Activated CD8-positive, alpha-beta T cell treated with anti-CD3 and anti-CD28 coated beads for 36 hours (primary cell): Measurements from ENCODE around the gene MEGF11. TPM values are rescaled to one million over a fixed set of nuclear protein-coding genes. Genes with fewer than 3 reads are reported as not detected.

Experiments
- ATAC-seq: fragments of 200-7000 bp; cut with Tn5 transposase; one replicate; pipeline ENCODE4 v1.10.0; 2021; ENCODE audit warnings: mild to moderate bottlenecking, moderate library complexity
- CTCF ChIA-PET: fragments of 350-600 bp; sonication (Branson Sonifier 250); formaldehyde crosslinking; loops from one replicate; lab custom pipeline; 2021; ENCODE audit warnings: antibody characterized with exemption; lab: Charles Lee
- POLR2A ChIA-PET: fragments of 350-600 bp; sonication (Branson Sonifier 250); formaldehyde crosslinking; loops from one replicate; lab custom pipeline; 2021; ENCODE audit warnings: antibody characterized with exemption; lab: Charles Lee
- DNase-seq: peaks from one replicate; pipeline ENCODE4 v3.0.0-alpha.2; 2020
- H3K27ac Mint-ChIP-seq: one replicate; pipeline ENCODE4 v1.8.0; 2021; ENCODE audit warnings: mild to moderate bottlenecking, mixed read lengths
- H3K27me3 Mint-ChIP-seq: one replicate; pipeline ENCODE4 v1.8.0; 2021; ENCODE audit warnings: mixed read lengths
- H3K36me3 Mint-ChIP-seq: one replicate; pipeline ENCODE4 v1.8.0; 2021; ENCODE audit warnings: low read depth, mixed read lengths
- H3K4me1 Mint-ChIP-seq: one replicate; pipeline ENCODE4 v1.8.0; 2021; ENCODE audit warnings: low read depth, mixed read lengths
- H3K4me3 Mint-ChIP-seq: one replicate; pipeline ENCODE4 v1.8.0; 2021; ENCODE audit warnings: mild to moderate bottlenecking, moderate library complexity, mixed read lengths
- H3K9me3 Mint-ChIP-seq: one replicate; pipeline ENCODE4 v1.8.0; 2021; ENCODE audit warnings: mixed read lengths
- intact Hi-C: fragments of 100-400 bp; cut with micrococcal nuclease; formaldehyde crosslinking; loops from one replicate; pipeline ENCODE4 v1.10.0; 2022
- total RNA-seq, 2 experiments: library from RNA; stranded (reverse); gene quantifications; one replicate each; pipeline ENCODE4 v1.2.3, GENCODE V29; 2021
- TF ChIP-seq, protein P1 (sequence below): fragments of 200-600 bp; IDR thresholded peaks from one replicate; pipeline ENCODE4 v1.8.0; 2022; ENCODE audit warnings: antibody characterized with exemption, mild to moderate bottlenecking

The MEGF11 gene
- total RNA-seq, 2 experiments from 2014 or later, result not detected

DNA sequence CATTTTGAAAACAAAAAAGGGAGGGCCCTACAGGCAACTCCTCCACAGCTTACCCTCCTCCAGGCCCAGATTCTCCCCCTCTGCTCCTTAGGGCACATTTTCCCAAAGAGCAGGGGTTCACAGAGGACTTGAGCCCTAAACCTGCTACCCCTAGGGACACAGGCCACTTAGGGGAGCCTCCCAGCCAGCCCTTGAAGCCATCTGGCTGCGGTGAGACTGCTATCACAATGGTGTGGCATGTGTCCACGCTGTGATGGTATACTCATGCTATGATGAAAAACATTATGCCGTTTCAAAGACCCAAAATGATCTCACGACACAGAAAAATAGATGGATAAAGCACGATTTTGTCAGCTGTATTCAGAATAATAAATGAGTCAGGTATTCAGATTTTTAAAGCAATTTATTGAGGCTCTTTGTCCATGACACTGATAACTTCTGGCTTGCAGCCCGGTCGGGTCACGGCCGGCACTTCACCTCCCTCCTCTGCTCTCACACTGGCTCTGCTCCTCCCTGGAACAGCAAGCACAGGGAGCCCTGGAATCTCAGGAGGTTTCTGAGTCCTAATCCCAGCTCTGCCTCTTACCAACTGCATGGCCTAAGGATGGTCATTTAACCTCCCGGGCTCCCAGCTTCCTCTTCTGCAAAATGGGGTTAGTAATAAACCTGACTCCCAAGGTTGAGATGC is 115.3 kb downstream of the MEGF11 start:
- DNase-seq, result no peak
- H3K36me3 Mint-ChIP-seq, result no peaks in the 10 kb centered on the region
- no peak overlapping the region for H3K4me3 Mint-ChIP-seq
- H3K27me3 Mint-ChIP-seq, result no peaks in the 10 kb centered on the region
- no peaks in the 10 kb centered on the region for H3K9me3 Mint-ChIP-seq
- peaks cover 6% of the 10 kb centered on the region for H3K4me1 Mint-ChIP-seq
- no peak for ATAC-seq
- TF ChIP-seq, protein P1, sequence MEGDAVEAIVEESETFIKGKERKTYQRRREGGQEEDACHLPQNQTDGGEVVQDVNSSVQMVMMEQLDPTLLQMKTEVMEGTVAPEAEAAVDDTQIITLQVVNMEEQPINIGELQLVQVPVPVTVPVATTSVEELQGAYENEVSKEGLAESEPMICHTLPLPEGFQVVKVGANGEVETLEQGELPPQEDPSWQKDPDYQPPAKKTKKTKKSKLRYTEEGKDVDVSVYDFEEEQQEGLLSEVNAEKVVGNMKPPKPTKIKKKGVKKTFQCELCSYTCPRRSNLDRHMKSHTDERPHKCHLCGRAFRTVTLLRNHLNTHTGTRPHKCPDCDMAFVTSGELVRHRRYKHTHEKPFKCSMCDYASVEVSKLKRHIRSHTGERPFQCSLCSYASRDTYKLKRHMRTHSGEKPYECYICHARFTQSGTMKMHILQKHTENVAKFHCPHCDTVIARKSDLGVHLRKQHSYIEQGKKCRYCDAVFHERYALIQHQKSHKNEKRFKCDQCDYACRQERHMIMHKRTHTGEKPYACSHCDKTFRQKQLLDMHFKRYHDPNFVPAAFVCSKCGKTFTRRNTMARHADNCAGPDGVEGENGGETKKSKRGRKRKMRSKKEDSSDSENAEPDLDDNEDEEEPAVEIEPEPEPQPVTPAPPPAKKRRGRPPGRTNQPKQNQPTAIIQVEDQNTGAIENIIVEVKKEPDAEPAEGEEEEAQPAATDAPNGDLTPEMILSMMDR, result no peak
- POLR2A ChIA-PET, result no interaction called here
- H3K27ac Mint-ChIP-seq, result no peak overlapping the region
- intact Hi-C loops, result no loop called here
- CTCF ChIA-PET, result no interaction called here

DNA sequence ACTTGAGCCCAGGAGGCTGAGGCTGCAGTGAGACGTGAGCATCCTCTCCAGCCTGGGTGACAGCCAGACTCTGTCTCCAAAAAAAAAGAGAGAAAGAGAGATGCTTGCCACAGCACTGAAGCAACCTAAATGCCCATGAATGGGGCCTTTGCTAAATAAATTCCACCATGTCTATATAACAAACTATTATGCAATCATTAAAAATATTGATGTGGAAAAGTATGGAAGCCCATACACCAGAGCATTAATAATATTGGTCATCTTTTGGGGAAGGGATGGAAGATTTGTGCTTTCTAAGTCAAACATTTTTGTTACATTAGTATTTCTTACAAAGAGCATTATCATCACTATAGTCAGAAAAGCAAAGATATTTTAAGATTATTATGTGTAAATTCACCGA is 116.6 kb downstream of the MEGF11 start:
- ATAC-seq (no peak), DNase-seq (no peak)
- Mint-ChIP-seq H3K4me1 (peaks cover 6% of the 10 kb centered on the region), H3K36me3 (no peaks in the 10 kb centered on the region), H3K4me3 (no peak overlapping the region), H3K27me3 (no peaks in the 10 kb centered on the region), H3K27ac (no peak overlapping the region), H3K9me3 (no peaks in the 10 kb centered on the region)
- TF ChIP-seq, protein P1, result no peak
- POLR2A ChIA-PET, result no interaction called here
- CTCF ChIA-PET, result no interaction called here
- intact Hi-C loops, result no loop called here

DNA sequence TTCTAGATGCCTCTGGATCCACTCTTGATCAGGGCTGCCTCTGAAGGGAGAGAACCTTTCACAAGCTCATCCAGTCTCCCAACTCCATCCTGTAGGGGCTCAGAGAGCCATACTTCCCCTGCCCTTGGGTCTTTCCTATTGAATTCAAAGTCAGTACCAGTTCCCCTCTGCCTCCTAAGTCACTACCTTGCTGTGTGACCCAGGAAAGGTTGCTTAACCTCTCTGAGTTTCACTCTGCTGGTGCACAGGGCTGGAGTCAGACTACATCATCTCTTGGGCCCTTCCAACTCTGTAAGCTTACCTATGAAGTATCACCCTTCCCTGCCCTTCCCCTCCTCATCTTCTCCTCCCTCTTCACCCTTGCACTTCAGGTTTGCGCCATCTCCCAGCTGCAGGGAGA is 117.9 kb downstream of the MEGF11 start:
- DNase-seq (no peak), ATAC-seq (no peak)
- Mint-ChIP-seq H3K27ac (no peak overlapping the region), H3K4me3 (no peak overlapping the region), H3K9me3 (no peaks in the 10 kb centered on the region), H3K4me1 (peaks cover 6% of the 10 kb centered on the region), H3K27me3 (no peaks in the 10 kb centered on the region), H3K36me3 (no peaks in the 10 kb centered on the region)
- POLR2A ChIA-PET, result no interaction called here
- TF ChIP-seq, protein P1, result no peak
- intact Hi-C loops, result no loop called here
- CTCF ChIA-PET, result no interaction called here

DNA sequence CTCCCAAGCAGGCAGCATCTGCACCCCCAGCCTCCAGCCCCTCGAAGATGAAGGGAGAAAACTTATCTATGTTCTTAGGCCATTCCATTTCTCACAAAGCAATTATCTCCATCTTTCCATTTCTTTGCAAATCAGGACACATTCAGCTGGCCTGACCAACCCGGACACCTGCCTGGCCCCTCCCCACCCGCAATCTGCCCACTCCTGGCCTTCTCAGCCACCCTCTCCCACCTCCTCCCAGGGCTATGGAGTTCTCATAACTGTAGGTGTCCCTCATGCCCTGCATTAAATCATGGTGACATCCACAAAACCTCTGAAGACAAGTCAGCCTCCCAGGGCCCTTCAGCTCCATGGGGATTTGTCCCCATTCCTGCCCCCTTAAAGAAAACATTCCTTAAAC is 119.3 kb downstream of the MEGF11 start:
- intact Hi-C loops, result no loop called here

DNA sequence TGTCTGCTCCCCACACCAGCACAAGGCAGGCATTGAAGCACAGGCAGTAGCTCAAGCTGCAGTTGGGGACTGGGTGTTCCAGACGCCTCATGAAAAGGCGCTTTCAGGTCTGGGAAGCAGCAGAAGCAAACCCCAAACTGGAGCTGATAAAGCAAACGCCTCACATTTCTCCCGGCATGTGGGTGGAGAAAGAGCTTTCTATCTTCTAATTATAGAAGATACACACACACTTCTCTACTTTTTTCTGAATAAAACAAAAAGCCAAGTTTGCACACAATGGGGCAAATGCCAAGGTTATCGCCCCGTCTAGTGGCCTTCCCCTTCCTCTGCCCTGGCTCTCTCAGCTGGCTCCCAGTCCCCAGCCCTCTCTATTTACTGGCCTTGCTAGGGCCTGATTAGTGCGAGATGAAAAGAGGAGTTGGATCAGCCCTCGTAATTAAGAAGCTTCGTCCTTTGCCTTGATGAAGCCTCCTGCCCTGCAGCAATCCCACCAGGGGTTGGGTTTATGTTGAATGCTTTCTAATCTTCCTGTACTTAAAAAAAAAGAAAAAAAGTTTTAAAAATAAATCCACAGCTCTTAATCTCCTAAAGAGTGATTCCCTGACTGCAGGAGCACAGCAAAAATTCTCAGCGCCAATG is 120.2 kb downstream of the MEGF11 start:
- Mint-ChIP-seq H3K9me3 (no peaks in the 10 kb centered on the region), H3K27ac (no peak overlapping the region), H3K36me3 (no peaks in the 10 kb centered on the region), H3K4me3 (no peak overlapping the region), H3K27me3 (no peaks in the 10 kb centered on the region), H3K4me1 (peaks cover 6% of the 10 kb centered on the region)
- POLR2A ChIA-PET, result no interaction called here
- intact Hi-C loops, result no loop called here
- CTCF ChIA-PET, result no interaction called here
- ATAC-seq (no peak), DNase-seq (no peak)
- TF ChIP-seq, protein P1, result no peak

More for the DNA sequence above, 119.3 kb downstream of the MEGF11 start:
- DNase-seq (no peak), ATAC-seq (no peak)
- H3K9me3 Mint-ChIP-seq, result no peaks in the 10 kb centered on the region
- CTCF ChIA-PET, result no interaction called here
- TF ChIP-seq, protein P1, result no peak
- POLR2A ChIA-PET, result no interaction called here
- no peaks in the 10 kb centered on the region for H3K27me3 Mint-ChIP-seq
- H3K27ac Mint-ChIP-seq, result no peak overlapping the region
- H3K36me3 Mint-ChIP-seq, result no peaks in the 10 kb centered on the region
- H3K4me1 Mint-ChIP-seq, result peaks cover 6% of the 10 kb centered on the region
- H3K4me3 Mint-ChIP-seq, result no peak overlapping the region
